K562 (cell line): ENCODE measurements around the gene ABHD14A. TPM values are rescaled to one million over a fixed set of nuclear protein-coding genes. Genes with fewer than 3 reads are reported as not detected.
A peak's percentile ranks its signal among the peaks of the same experiment; 100 is the strongest.

Experiments
- CHCHD3 ChIP-seq: fragments of 250-450 bp; sonication (Bioruptor Pico); IDR thresholded peaks from 2 replicates; pipeline ENCODE4 v2.1.2; 2022; ENCODE audit warnings: mild to moderate bottlenecking
- HDAC1 ChIP-seq, 2 experiments: fragments of 450-650 bp; IDR thresholded peaks; 2 replicates each; pipeline ENCODE4 v1.6.1; 2016 to 2017; ENCODE audit warnings: inconsistent platforms in 1 of 2, mild to moderate bottlenecking in 1 of 2, moderate library complexity in 1 of 2
- L3MBTL2 ChIP-seq: fragments of 450-650 bp; IDR thresholded peaks from 2 replicates; pipeline ENCODE4 v1.6.1; 2016; ENCODE audit warnings: mild to moderate bottlenecking, moderate library complexity
- LCOR ChIP-seq: sonication (generic); formaldehyde crosslinking; IDR thresholded peaks from 2 replicates; pipeline ENCODE4 v1.8.0; 2022; ENCODE audit warnings: mild to moderate bottlenecking, missing genetic modification reagents
- NCOR1 ChIP-seq: fragments of 450-650 bp; IDR thresholded peaks from 2 replicates; pipeline ENCODE4 v1.6.1; 2016; ENCODE audit warnings: mild to moderate bottlenecking, moderate library complexity
- NRF1 ChIP-seq, 2 experiments: fragments of 450-650 bp; IDR thresholded peaks in 1 of 2; conservative IDR thresholded peaks in 1 of 2; 2 replicates each; pipeline ENCODE4 v1.6.1; 2014; ENCODE audit warnings: mild to moderate bottlenecking in 2 of 2
- PBX2 ChIP-seq, 2 experiments: IDR thresholded peaks in 1 of 2; conservative IDR thresholded peaks in 1 of 2; 2 replicates each; pipeline ENCODE4 v1.6.1; 2016; ENCODE audit warnings: low read depth in 2 of 2, mild to moderate bottlenecking in 1 of 2, missing compliant biosample characterization in 1 of 2, missing genetic modification characterization in 1 of 2, moderate library complexity in 1 of 2
- PHF20 ChIP-seq: fragments of 450-650 bp; IDR thresholded peaks from 2 replicates; pipeline ENCODE4 v1.6.1; 2018; ENCODE audit not compliant: partially characterized antibody
- RCOR1 ChIP-seq, 2 experiments: IDR thresholded peaks; 2 replicates each; pipeline ENCODE4 v1.6.1; 2012; ENCODE audit warnings: low read depth in 2 of 2, low read length in 2 of 2, borderline replicate concordance in 1 of 2, improper control_type of control experiment in 1 of 2
- SAP30 ChIP-seq: fragments of 200-600 bp; sonication (generic); IDR thresholded peaks from 2 replicates; pipeline ENCODE4 v1.6.1; 2012; ENCODE audit warnings: borderline replicate concordance, low read depth, mild to moderate bottlenecking, moderate library complexity, low read length, control low read depth, inconsistent platforms; ENCODE audit not compliant: insufficient read depth, poor library complexity, severe bottlenecking
- TCF3 ChIP-seq: sonication (generic); formaldehyde crosslinking; IDR thresholded peaks from 2 replicates; pipeline ENCODE4 v1.4.0; 2020; ENCODE audit warnings: mild to moderate bottlenecking, missing genetic modification reagents
- TEAD1 ChIP-seq, 2 experiments: fragments of 450-650 bp in 1 of 2; sonication (generic) in 1 of 2; formaldehyde crosslinking; IDR thresholded peaks; 2 replicates each; pipeline versions ENCODE4 v1.4.0 to v1.8.0; 2020 to 2022; ENCODE audit warnings: mild to moderate bottlenecking in 2 of 2, missing genetic modification reagents in 1 of 2
- U2AF1 ChIP-seq: fragments of 200-400 bp; formaldehyde crosslinking; optimal IDR thresholded peaks from 2 replicates; pipeline ENCODE3; 2017; ENCODE audit warnings: mild to moderate bottlenecking, low read depth, low read length, moderate library complexity
- ZNF12 ChIP-seq: sonication (generic); formaldehyde crosslinking; IDR thresholded peaks from 2 replicates; pipeline ENCODE4 v1.4.0; 2020; ENCODE audit warnings: mild to moderate bottlenecking, missing genetic modification reagents
- ZNF239 ChIP-seq: fragments of 250-450 bp; sonication (Bioruptor Pico); IDR thresholded peaks from 2 replicates; pipeline ENCODE4 v1.4.0; 2020; ENCODE audit warnings: mild to moderate bottlenecking
- ZNF589 ChIP-seq: fragments of 200-800 bp; sonication (Bioruptor generic); IDR thresholded peaks from 2 replicates; pipeline ENCODE4 v1.6.1; 2016; ENCODE audit warnings: low read depth, missing genetic modification characterization, missing compliant biosample characterization
- polyA plus RNA-seq, 8 experiments: library from polyadenylated mRNA; depleted of rRNA in 4 of 8; stranded (reverse) in 5 of 8; unstranded in 3 of 8; fragments of >200 nt; fragmentation: Nextera tagmentation in 2 of 8; fragmentation: Illumina TruSeq in 1 of 8; extraction: Ambion mirVana in 2 of 8; extraction: Trizol in 1 of 8; gene quantifications; 2 replicates each; pipeline versions ENCODE4 v1.2.1 to v1.2.3, GENCODE V29; 2011 to 2014; ENCODE audit warnings: inconsistent platforms in 1 of 8, missing spikeins in 1 of 8
- total RNA-seq, 7 experiments: library from RNA; depleted of rRNA in 6 of 7; stranded (reverse); fragments of >200 nt in 6 of 7; fragmentation: Illumina TruSeq in 2 of 7; extraction: Trizol in 2 of 7; gene quantifications; 2 replicates each; pipeline versions ENCODE4 v1.2.1 to v1.2.3, GENCODE V29; 2011 to 2021; ENCODE audit warnings: low replicate concordance in 1 of 7
- TF ChIP-seq, protein P1 (sequence below): fragments of 450-650 bp; IDR thresholded peaks from one replicate; pipeline ENCODE4 v1.6.1; 2018; ENCODE audit warnings: mild to moderate bottlenecking, moderate library complexity; ENCODE audit not compliant: partially characterized antibody
- TF ChIP-seq, protein P2 (sequence below): sonication (generic); formaldehyde crosslinking; IDR thresholded peaks from 2 replicates; pipeline ENCODE4 v1.8.1; 2023; ENCODE audit warnings: missing genetic modification reagents, mild to moderate bottlenecking, borderline replicate concordance

The ABHD14A gene
- total and polyA plus RNA-seq, 9 of the 15 experiments (the other 6 are each of a cell fraction or from before 2014, with no cell fraction given), result 0.90 to 10.5 (median 8.3) TPM

- no peak for TF ChIP-seq PBX2 (CRISPR knock-in tag; IDR thresholded peaks at IDR 0.05; ENCODE audit: low read depth)
- no peak for TF ChIP-seq PBX2 (tag; conservative IDR thresholded peaks at IDR 0.05; ENCODE audit: low read depth)
- TF ChIP-seq RCOR1 (IDR thresholded peaks at IDR 0.05; ENCODE audit: borderline replicate concordance in 1 of 2, low read depth in 2 of 2, low read length in 2 of 2), result peak in 1 of 2 experiments; percentile 64; a peak in 2 of 4 replicates
- TF ChIP-seq U2AF1, result no peak
- peak; percentile 49 for TF ChIP-seq SAP30
- no peak for TF ChIP-seq CHCHD3
- no peak for TF ChIP-seq LCOR (CRISPR knock-in tag)
- peak; percentile 38; the same call in 1 of the 2 replicates for TF ChIP-seq NCOR1
- TF ChIP-seq, protein P1, sequence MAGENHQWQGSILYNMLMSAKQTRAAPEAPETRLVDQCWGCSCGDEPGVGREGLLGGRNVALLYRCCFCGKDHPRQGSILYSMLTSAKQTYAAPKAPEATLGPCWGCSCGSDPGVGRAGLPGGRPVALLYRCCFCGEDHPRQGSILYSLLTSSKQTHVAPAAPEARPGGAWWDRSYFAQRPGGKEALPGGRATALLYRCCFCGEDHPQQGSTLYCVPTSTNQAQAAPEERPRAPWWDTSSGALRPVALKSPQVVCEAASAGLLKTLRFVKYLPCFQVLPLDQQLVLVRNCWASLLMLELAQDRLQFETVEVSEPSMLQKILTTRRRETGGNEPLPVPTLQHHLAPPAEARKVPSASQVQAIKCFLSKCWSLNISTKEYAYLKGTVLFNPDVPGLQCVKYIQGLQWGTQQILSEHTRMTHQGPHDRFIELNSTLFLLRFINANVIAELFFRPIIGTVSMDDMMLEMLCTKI, result no peak
- TF ChIP-seq ZNF239 (CRISPR knock-in tag), result no peak
- TF ChIP-seq NRF1 (conservative IDR thresholded peaks at IDR 0.05 in 1 of 2, IDR thresholded peaks at IDR 0.05 in 1 of 2), result peak; percentile 84 to 86
- TF ChIP-seq L3MBTL2, result peak; percentile 92
- peak in 1 of 2 experiments; percentile 78; a peak in 2 of 4 replicates for TF ChIP-seq HDAC1 (IDR thresholded peaks at IDR 0.05)
- TF ChIP-seq TEAD1 (CRISPR knock-in tag; IDR thresholded peaks at IDR 0.05), result peak in 1 of 2 experiments; percentile 82; a peak in 2 of 4 replicates
- TF ChIP-seq TCF3 (CRISPR knock-in tag), result peak; percentile 45; the same call in 1 of the 2 replicates
- TF ChIP-seq, protein P2, sequence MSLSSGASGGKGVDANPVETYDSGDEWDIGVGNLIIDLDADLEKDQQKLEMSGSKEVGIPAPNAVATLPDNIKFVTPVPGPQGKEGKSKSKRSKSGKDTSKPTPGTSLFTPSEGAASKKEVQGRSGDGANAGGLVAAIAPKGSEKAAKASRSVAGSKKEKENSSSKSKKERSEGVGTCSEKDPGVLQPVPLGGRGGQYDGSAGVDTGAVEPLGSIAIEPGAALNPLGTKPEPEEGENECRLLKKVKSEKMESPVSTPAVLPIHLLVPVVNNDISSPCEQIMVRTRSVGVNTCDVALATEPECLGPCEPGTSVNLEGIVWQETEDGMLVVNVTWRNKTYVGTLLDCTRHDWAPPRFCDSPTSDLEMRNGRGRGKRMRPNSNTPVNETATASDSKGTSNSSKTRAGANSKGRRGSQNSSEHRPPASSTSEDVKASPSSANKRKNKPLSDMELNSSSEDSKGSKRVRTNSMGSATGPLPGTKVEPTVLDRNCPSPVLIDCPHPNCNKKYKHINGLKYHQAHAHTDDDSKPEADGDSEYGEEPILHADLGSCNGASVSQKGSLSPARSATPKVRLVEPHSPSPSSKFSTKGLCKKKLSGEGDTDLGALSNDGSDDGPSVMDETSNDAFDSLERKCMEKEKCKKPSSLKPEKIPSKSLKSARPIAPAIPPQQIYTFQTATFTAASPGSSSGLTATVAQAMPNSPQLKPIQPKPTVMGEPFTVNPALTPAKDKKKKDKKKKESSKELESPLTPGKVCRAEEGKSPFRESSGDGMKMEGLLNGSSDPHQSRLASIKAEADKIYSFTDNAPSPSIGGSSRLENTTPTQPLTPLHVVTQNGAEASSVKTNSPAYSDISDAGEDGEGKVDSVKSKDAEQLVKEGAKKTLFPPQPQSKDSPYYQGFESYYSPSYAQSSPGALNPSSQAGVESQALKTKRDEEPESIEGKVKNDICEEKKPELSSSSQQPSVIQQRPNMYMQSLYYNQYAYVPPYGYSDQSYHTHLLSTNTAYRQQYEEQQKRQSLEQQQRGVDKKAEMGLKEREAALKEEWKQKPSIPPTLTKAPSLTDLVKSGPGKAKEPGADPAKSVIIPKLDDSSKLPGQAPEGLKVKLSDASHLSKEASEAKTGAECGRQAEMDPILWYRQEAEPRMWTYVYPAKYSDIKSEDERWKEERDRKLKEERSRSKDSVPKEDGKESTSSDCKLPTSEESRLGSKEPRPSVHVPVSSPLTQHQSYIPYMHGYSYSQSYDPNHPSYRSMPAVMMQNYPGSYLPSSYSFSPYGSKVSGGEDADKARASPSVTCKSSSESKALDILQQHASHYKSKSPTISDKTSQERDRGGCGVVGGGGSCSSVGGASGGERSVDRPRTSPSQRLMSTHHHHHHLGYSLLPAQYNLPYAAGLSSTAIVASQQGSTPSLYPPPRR, result 0 out of 2 replicates have a peak, but pooled peaks have one; percentile 49
- TF ChIP-seq ZNF12 (CRISPR knock-in tag), result no peak
- no peak for TF ChIP-seq PHF20
- TF ChIP-seq ZNF589 (CRISPR knock-in tag), result no peak
Measured at GRCh38 chr3:51982838-51983577, 8.1 kb downstream of the ABHD14A start, which contains the start of gene ACY1 (continued).
